Endothelial cell of umbilical vein (primary cell): ENCODE measurements around the gene RALGAPA1. TPM values are rescaled to one million over a fixed set of nuclear protein-coding genes. Genes with fewer than 3 reads are reported as not detected.

Experiments
- BruUV-seq: library from RNA; stranded (reverse); fragments of 400-500 nt; replicated peaks from 2 replicates; lab custom pipeline; 2021; lab: Mats Ljungman, UMichigan
- CTCF ChIA-PET: fragments of 300-600, 350-600 bp; sonication (Branson Sonifier 250); formaldehyde crosslinking; loops from one replicate; lab custom pipeline; 2021; ENCODE audit warnings: antibody characterized with exemption, inconsistent platforms; lab: Charles Lee
- POLR2A ChIA-PET: fragments of 300-600, 350-600 bp; sonication (Branson Sonifier 250); formaldehyde crosslinking; loops from one replicate; lab custom pipeline; 2021; ENCODE audit warnings: antibody characterized with exemption, inconsistent platforms; lab: Charles Lee
- DNase-seq: peaks from one replicate; pipeline ENCODE4 v3.0.0-alpha.2; 2011; ENCODE audit warnings: low read depth, low spot score
- FAIRE-seq: peaks from 2 replicates; lab custom pipeline; 2011; peaks lifted over from hg19 to GRCh38; lab: Jason Lieb, UNC
- H2AFZ ChIP-seq: 2 replicates; pipeline ENCODE4 v1.6.0; 2012; ENCODE audit warnings: low read depth, low read length, control low read depth, inconsistent platforms
- H3K27ac ChIP-seq: 2 replicates; pipeline ENCODE4 v1.5.1; 2011; ENCODE audit warnings: low read depth, mild to moderate bottlenecking, control low read depth, low read length, moderate library complexity; ENCODE audit not compliant: insufficient read depth
- H3K27me3 ChIP-seq, 2 experiments: 2 replicates each; pipeline versions ENCODE4 v1.6.0 to v1.6.1; 2011; ENCODE audit warnings: low read length in 2 of 2, mixed read lengths in 1 of 2; ENCODE audit not compliant: control insufficient read depth in 2 of 2, insufficient read depth in 2 of 2
- H3K36me3 ChIP-seq, 2 experiments: 2 replicates in 1 of 2; 3 replicates in 1 of 2; pipeline ENCODE4 v1.5.1; 2011; ENCODE audit warnings: low read length in 2 of 2, mild to moderate bottlenecking in 1 of 2, moderate library complexity in 1 of 2; ENCODE audit not compliant: control insufficient read depth in 2 of 2, insufficient read depth in 2 of 2; ENCODE audit errors: extremely low read depth in 1 of 2
- H3K4me1 ChIP-seq: 3 replicates; pipeline ENCODE4 v1.5.1; 2011; ENCODE audit warnings: mild to moderate bottlenecking, low read length; ENCODE audit not compliant: control insufficient read depth, insufficient read depth; ENCODE audit errors: extremely low read depth
- H3K4me2 ChIP-seq: 2 replicates; pipeline ENCODE4 v1.6.1; 2011; ENCODE audit warnings: low read length, control low read depth, mixed read lengths; ENCODE audit not compliant: insufficient read depth
- H3K4me3 ChIP-seq, 3 experiments: fragments of 200-600 bp in 1 of 3; sonication (generic), shearing (Covaris generic) in 1 of 3; replicated peaks in 1 of 3; 2 replicates each; pipeline ENCODE4 v1.5.1; 2011 to 2016; ENCODE audit warnings: control low read depth in 3 of 3, low read length in 3 of 3, mild to moderate bottlenecking in 2 of 3, inconsistent platforms in 1 of 3, low read depth in 1 of 3, moderate library complexity in 1 of 3; ENCODE audit not compliant: insufficient read depth in 1 of 3
- H3K79me2 ChIP-seq: 2 replicates; pipeline ENCODE4 v1.6.0; 2012; ENCODE audit warnings: low read length, inconsistent platforms; ENCODE audit not compliant: control insufficient read depth, insufficient read depth
- H3K9ac ChIP-seq: replicated peaks from 2 replicates; pipeline ENCODE3; 2011; ENCODE audit warnings: low read length, control low read depth; ENCODE audit not compliant: insufficient read depth; ENCODE audit errors: extremely low read depth
- H3K9me1 ChIP-seq: replicated peaks from 3 replicates; pipeline ENCODE4 v1.6.0; 2011; ENCODE audit warnings: mild to moderate bottlenecking, low read length; ENCODE audit not compliant: control insufficient read depth, insufficient read depth; ENCODE audit errors: extremely low read depth
- H3K9me3 ChIP-seq: replicated peaks from 2 replicates; pipeline ENCODE4 v1.5.1; 2012; ENCODE audit warnings: low read length, inconsistent platforms; ENCODE audit not compliant: control insufficient read depth, insufficient read depth
- H4K20me1 ChIP-seq: replicated peaks from 2 replicates; pipeline ENCODE3; 2011; ENCODE audit warnings: mild to moderate bottlenecking, low read length; ENCODE audit not compliant: control insufficient read depth, insufficient read depth; ENCODE audit errors: extremely low read depth
- EZH2 ChIP-seq: IDR thresholded peaks from 2 replicates; pipeline ENCODE4 v1.6.1; 2012; ENCODE audit warnings: borderline replicate concordance, low read depth, mild to moderate bottlenecking, moderate library complexity, low read length, inconsistent platforms; ENCODE audit not compliant: severe bottlenecking
- GATA2 ChIP-seq: IDR thresholded peaks from 2 replicates; pipeline ENCODE4 v1.7.0; 2011; ENCODE audit warnings: low read depth, mild to moderate bottlenecking, moderate library complexity, mixed read lengths, low read length; ENCODE audit not compliant: insufficient read length, insufficient read depth
- POLR2AphosphoS5 ChIP-seq: IDR thresholded peaks from 2 replicates; pipeline ENCODE4 v1.6.1; 2012; ENCODE audit warnings: low read depth, mild to moderate bottlenecking, control low read depth, low read length, moderate library complexity; ENCODE audit not compliant: insufficient read depth
- dilution Hi-C: fragments of 300-500 bp; cut with MboI; formaldehyde crosslinking; loops from one replicate; pipeline ENCODE4 v1.15.0; 2019; ENCODE audit warnings: low sequenced_read_pairs; ENCODE audit not compliant: extremely low pct_ligation_motif_present
- intact Hi-C: fragments of 100-400 bp; cut with micrococcal nuclease; formaldehyde crosslinking; loops from one replicate; pipeline ENCODE4 v1.10.0; 2022
- polyA plus RNA-seq, 4 experiments: library from polyadenylated mRNA; depleted of rRNA in 3 of 4; stranded (reverse) in 3 of 4; unstranded in 1 of 4; fragments of >200 nt; gene quantifications; 2 replicates each; pipeline versions ENCODE4 v1.2.1 to v1.2.3, GENCODE V29; 2011 to 2012; ENCODE audit warnings: missing spikeins in 1 of 4
- small RNA-seq: library from RNA; depleted of rRNA; stranded (forward); fragments of <200 nt; gene quantifications from one replicate; pipeline ENCODE3, GENCODE V24; 2012; ENCODE audit warnings: low replicate concordance, low read depth; ENCODE audit not compliant: insufficient read depth, insufficient read length
- total RNA-seq: library from RNA; stranded (reverse); gene quantifications from 2 replicates; pipeline ENCODE4 v1.2.3, GENCODE V29; 2021
- TF ChIP-seq, protein P1 (sequence below): IDR thresholded peaks from 2 replicates; pipeline ENCODE4 v1.6.1; 2011; ENCODE audit not compliant: insufficient read depth, insufficient read length

RALGAPA1 gene
- total and polyA plus RNA-seq, 2 donors (not counting 3 experiments of a cell fraction or from before 2014, with no cell fraction given), result 6.1 to 30.9 TPM

DNA sequence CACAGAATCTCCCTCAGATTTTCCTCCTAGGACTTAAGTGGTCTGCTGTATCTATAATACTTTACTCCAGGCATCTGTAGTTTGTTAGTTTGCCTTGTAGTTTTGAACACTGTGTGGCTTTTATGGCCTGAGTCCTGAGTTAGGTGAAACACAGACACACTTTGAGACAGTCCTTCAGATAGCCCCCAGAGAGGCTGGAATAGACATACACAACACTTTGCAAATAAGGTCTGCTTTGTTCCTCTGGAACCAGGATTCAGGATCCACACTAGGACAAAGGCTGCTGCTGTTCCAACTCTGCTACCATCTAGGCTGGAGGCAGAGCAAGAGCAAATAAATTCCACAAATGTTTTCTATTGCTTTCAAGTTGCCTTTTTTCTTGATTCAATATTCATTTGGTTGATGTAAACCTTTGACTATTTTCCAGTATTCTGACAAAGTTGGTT, 316.5 kb downstream of the RALGAPA1 start:
- Histone ChIP-seq H3K79me2 (no peaks in the 10 kb centered on the region), H3K9me1 (no peaks in the 10 kb centered on the region), H4K20me1 (no peaks in the 10 kb centered on the region), H3K27me3 (no peaks in the 10 kb centered on the region), H3K4me3 (no peak overlapping the region), H3K4me1 (no peaks in the 10 kb centered on the region), H3K9ac (no peak overlapping the region), H3K27ac (no peak overlapping the region), H3K36me3 (no peaks in the 10 kb centered on the region), H2AFZ (no peak overlapping the region), H3K9me3 (no peaks in the 10 kb centered on the region), H3K4me2 (no peak overlapping the region)
- POLR2A ChIA-PET, result no interaction called here
- CTCF ChIA-PET, result no interaction called here
- no peak for DNase-seq
- intact Hi-C loops (no loop called here), dilution Hi-C loops (no loop called here)
- no peak for FAIRE-seq
- no TSS peak for BruUV-seq
- TF ChIP-seq POLR2AphosphoS5, result no peak
- no peak for TF ChIP-seq GATA2
- TF ChIP-seq, protein P1, sequence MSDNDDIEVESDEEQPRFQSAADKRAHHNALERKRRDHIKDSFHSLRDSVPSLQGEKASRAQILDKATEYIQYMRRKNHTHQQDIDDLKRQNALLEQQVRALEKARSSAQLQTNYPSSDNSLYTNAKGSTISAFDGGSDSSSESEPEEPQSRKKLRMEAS, result no peak
- no peak for TF ChIP-seq EZH2

Small RNA genes lying within 50 kb of the gene (small RNA-seq; reads per million reads assigned to genes)
- gene RF00322, result not detected

Other genes starting within 250 kb of the RALGAPA1 start
- 7.7 and 11.2 TPM in 2 replicates for gene BRMS1L, start 17.0 kb upstream of the RALGAPA1 start, total RNA-seq
- gene BRMS1L, start 17.0 kb upstream of the RALGAPA1 start, polyA plus RNA-seq, result 2.5 and 4.0 TPM in 2 replicates